NCI-H82 (cell line): ENCODE data around the gene ZFP92.

Experiments used
- DNase-seq: peaks from one replicate; lab custom pipeline; 2025; lab: John Stamatoyannopoulos, UW

Gene ZFP92

DNA sequence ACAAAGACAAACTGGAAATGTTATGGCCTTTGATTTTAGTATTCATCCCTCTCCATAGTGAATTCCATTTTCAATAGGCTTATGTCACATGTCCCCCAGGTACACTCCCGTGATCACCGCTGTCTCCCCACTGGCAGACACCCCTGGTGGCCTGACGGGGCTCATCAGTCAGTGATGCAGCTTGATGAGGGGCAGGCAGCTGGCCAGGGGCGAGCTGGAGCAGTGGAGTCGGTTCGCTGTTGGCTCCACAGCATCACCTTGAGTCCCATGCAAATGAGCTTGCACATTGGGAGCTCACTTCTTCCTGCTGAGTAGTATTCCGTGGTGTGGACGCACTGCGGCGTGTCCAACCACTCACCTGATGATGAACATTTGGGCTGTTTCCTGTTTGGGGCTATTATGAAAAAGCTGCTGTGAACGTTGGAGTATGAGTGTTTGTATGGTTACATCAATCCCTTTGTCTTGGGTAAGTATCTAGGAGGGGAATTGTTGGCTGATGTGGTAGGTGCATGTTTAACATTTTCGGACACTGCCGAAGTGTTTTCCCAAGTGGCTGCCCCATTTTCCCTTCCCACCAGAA lies 29.4 kb downstream of the ZFP92 start:
- DNase-seq, result no peak

DNA sequence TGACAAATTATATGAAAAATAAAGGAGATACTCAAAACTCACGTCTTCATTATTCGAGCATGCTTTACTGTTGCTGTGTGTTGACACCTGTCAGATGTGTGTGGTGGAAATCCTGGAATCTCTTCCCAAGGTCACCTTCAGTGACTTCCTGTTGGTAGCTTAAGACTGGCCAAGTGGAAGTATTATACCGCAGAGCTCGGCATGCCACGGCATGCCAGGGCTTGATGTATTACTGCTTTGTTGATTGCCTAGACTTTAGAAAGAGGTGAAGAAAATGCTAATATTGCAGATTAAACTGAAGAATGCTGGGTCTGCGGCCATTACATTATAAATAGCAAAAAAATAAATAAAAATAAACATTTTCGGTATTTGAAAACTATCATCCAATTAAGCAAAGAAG lies 30.0 kb downstream of the ZFP92 start:
- DNase-seq, result no peak

DNA sequence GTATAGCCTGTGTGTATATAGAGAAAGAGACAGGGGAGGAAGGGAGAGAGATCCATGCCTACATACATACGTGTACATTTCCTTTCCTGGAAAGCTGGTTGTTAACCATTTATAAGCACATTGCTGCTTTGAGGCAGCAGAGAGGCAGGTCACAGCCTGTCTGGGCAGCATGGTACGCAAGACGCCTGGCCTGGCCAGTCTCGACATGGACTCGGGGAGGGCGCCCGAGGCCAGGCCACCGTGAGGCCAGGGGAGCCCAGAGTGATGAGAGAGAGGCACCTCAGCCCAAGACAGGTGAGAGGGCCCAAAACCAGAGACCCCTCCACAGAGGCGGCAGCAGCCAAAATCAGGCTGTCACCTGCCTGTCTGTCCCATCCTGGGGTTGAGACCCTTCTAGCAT lies 30.7 kb downstream of the ZFP92 start:
- no peak for DNase-seq

DNA sequence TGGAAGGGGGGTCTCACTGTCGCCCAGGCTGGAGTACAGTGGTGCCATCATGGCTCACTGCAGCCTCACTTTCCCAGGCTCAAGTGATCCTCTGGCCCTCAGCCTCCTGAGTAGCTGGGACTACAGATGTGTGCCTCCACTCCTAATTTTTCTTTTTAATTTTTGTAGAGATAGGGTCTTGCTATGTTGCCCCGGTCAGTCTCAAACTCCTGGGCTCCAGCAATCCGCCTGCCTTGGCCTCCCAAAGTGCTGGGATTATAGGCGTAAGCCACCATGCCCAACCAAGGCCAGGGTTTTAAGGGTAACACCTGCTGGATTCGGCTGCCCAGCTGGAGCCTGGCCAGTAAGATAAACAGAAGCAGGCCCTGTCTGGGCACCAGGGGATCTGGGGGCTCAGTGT lies 31.2 kb downstream of the ZFP92 start:
- DNase-seq, result no peak

DNA sequence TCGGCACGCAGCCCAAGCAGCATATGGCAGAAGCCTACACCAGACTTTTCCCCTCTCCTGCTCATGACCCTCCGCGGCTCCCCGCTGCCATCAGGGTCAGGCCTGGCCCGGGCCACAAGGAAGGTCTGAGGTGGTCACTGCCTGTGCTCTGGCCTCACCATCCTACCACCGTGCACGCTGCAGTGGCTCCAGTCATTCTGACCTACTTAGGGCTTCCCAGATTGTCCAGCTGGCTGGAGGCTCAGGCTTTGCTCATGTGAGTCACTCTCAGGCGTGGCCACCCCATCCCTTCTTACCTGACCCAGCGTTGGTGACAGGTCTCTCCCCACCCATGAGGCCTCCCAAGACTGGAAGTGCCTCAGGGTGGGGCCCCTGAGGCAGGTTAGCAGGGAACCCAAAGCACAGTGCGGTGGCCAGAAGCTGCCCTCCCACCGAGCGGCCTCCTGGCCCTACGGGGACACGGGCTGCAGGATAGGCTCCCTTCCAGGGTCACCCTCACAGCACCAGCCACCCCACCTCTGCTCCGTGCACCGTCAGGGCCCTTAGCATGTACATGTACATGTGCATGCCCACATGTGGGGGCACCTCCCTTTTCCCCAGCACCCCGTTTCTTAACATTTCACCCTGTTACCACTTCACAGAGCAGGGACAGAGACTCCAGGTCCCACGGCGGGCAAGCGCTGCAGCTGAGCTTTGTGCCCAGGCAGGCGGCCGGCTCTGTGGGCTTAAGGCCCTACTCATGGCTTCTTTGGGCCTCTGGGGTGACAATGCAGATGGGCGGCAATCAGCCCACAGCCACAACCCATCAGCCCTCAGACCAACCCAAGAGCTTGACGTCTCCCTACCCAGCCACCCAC lies 32.4 kb downstream of the ZFP92 start:
- DNase-seq, result no peak

DNA sequence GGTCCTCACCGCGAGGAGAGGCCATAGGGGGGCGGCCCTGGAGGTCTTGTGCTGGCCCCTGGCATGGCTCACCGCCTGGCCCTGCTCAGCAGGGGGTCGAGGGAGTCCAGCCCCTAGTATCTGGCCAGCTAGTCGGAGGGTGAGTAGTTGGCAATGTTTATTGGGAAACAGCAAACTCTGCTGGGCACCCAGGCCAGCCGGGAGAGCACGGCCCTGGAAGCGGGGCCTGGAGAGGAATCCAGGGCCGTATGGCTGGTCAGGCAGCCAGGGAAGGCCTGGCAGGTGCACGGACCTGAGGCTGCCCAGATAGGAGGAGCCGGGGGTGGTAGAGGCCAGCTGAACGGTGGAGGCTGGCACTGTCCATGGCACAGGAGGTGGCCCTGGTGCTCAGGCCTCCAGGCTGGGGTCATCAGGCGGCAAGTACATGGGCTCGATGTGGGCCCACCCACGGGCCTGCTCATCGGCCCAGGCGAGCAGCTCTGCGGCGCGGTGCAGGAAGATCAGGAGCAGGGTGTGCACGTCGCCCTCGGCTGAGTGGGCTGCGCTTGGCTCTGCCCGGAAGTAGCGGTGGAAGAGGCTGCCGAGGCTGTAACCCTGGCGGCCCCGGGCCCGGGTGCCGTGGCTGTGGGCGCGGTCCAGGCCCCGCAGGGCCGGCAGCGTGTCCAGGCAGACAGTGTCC lies 33.2 kb downstream of the ZFP92 start:
- DNase-seq, result no peak

DNA sequence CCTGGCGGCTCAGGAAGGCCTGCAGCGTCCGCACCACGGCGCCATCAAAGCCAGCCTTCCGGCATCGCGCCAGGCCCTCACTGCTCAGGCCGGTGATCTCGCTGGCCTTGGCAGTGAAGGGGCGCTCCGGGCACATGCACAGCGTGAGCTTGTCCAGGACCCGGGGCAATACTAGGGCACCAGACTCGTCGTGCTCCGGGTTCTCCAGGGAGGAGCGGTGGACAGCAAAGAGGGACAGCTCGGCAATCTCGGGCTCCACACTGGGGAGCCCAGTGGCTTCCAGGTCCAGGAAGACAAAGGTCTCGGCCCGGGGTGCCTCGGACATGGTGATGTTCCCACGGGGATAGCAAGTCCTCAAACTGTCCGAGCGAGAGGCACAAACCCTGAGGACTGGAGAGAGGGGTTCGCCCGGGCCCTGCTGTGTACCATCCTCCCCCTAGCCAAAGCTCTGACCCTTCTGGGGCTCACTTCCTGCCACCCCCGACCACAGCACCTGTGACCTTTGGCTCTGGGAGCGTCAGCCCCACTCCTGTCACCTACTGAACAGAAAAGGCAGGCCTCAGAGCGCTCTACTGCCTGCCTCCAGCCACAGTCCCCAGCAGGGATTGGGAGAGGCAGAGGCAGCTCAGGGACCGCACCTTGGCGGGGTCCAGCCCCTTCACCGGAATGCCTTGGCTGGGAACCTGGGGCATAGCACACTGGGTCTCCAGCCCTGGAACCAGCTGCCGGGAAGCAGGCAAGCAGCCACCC lies 34.0 kb downstream of the ZFP92 start:
- no peak for DNase-seq

DNA sequence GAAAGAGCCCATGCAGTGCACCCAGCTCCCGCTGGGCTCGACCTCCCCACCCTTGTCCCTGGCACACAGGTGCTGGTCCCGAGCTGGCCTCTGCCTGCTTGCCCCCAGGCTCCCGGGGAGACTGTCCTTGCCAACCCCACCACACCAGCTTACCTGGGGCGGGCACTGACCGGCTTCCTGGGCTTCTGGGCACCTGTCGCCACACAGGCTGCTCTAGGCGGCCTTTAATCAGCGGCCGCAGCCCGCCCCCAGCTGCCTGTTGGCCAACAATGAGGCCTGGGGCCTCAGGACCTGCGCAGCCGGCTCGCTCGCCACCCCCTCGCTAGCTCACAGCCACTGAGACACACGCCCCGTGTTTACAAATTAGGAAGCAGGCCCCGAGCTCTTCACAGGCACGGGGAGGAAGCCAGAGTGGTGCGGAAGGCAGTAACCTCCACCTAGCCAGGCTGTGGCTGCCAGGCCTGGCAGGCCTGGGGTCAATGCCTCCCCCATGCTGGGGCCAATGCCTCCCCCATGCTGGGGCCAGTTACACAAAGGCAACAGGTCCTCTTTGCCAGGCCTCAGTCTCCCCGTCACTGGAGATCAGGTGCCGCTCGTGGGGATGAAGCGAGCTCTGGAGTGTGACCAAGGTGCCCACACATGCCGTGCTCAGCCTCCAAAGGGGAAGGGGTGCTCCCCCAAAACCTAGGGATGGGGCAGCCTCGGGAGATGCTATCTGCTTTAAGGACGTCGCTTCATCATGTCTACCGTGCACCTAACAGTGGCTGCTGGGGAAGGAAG lies 34.8 kb downstream of the ZFP92 start, which contains the start of gene TREX2:
Gene TREX2 (minus strand): TSS at position 201 of the 780 bp plus-strand sequence. CDS start 626 bp downstream, outside the sequence.
- DNase-seq, result no peak

DNA sequence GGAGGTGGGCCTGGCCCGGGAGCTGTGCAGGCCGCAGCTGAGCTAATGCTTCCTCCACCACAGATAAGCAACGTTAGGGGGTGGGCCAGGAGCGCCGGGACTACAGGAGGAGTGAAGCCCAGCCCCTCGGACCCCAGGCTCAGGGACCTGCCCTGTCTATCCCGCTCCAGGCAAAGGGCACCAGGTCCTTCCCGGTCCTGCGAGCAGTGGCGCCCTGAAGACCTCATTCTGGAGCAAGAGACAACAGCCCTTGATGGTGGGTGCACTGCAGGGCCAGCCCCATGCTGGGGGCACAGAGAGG lies 35.3 kb downstream of the ZFP92 start:
- DNase-seq, result no peak

DNA sequence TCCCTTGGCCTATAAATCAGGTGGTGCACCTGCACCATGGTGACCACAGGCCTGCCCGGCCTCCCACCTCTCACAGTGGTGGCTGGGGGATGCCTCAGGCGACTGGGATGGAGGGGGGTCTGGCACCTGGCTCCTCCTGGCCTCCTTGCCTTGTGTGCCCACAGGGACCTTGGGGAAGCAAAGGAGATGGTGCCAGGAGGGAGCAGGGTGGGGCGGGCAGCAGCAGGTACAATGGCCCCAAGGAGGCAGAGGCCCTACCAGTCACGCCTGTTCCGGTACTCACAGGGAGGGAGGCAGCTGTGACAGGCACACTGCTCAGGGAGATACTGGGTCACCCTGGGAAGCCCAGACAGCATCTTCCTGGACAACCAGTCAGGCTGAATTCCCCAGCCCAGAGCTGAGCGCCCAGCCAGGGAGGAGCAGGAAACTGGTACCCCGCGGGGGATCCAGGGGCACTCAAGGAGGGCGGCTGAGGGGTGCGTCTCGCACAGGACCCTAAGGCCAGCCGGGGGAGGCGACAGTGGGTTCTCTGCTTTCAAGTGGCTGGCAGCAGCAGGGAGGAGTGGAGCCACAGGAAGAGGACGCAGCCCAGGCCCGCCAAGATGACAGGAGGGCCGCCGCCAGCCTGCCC lies 35.8 kb downstream of the ZFP92 start:
- DNase-seq, result no peak

DNA sequence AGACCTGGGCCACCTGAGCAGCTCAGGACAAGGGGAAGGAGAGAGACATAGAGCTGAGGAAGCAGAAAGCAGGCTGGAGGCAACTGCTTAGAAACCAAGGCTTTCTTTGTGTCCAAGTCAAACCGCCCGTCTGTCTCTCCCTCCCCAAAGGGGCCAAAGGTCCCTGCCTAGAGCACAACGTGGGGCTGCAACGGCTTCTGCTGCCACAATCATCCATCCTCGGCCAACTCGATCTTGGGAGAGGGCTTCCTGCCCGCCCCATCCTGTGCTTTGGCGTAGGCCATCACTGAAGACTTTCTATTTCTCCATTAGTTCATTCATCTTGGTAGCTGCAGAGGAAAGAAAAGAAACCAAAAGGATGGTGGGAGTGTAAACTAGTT lies 36.3 kb downstream of the ZFP92 start:
- DNase-seq, result no peak

DNA sequence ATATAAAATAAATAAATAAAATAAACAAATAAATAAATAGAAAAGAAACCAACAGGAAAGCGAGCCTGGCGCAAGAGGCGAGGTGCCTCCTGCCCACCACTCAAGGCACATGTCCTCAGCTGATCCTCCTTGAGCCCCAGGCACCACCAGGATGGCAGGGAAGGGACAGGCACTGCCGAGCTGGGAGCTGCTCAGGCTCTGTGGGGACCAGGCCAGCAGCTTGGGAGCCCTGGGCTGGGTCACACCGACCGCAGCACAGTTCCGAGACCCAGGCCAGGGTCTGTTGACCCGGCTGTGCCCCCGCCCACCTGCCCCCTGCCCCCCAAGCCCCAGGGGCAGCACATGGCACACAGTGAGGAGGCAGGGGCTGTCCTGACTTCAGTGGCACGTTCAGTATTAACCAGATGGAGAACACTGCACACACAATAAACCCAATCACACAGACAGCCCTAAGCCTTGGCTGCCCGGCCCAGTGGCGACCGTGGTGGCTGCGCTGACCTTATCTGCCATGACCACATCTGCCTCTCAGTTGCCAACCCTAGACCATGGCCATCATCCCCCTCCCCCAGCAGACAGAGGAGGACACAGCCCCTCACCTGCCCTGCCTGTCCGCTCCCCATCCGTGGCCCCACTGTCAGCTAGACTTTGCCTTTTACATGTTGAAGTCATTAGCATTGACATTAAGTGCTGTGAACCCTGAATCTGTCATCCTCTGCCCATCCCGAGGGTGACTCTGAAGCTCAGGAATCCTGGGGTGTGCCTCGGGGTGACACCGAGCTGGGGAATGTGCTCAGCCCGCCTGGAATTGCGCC lies 37.5 kb downstream of the ZFP92 start:
- no peak for DNase-seq

DNA sequence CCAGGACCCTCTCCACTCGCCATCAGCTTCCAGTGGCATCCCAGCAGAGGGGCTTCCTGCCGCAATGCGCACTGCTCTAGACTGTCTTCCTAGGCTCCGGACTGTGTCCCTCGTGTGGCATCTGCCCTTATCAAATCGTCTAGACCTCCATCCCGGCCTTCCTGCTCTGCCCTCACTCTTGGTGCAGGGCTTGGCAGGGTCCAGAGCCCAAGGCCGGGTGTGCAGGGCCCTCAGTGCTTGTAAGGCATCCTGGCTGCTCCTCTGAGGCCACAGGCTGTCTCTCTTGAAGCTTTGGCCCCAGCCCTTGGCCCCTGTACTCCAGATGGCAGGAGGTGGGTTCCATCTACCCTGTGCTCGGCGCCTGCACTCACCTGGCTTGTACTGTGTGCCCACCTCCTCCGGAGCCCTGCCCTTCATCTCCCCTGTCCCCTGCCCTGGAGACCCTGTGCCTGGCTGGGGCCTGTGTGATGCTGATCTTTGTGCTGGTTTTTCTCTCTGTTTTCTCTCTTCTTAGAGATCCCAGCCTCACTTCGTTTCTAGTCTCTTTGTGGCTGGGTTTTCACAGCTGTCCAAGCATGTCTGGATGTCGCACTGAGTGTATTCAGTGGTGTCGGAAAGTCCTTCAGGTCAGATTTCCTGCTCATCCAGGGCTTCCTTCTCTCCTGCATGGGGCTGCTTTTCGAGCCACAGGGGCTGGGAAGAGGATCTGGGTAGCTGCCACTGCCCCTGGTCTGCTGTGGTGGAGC lies 38.3 kb downstream of the ZFP92 start:
- no peak for DNase-seq

DNA sequence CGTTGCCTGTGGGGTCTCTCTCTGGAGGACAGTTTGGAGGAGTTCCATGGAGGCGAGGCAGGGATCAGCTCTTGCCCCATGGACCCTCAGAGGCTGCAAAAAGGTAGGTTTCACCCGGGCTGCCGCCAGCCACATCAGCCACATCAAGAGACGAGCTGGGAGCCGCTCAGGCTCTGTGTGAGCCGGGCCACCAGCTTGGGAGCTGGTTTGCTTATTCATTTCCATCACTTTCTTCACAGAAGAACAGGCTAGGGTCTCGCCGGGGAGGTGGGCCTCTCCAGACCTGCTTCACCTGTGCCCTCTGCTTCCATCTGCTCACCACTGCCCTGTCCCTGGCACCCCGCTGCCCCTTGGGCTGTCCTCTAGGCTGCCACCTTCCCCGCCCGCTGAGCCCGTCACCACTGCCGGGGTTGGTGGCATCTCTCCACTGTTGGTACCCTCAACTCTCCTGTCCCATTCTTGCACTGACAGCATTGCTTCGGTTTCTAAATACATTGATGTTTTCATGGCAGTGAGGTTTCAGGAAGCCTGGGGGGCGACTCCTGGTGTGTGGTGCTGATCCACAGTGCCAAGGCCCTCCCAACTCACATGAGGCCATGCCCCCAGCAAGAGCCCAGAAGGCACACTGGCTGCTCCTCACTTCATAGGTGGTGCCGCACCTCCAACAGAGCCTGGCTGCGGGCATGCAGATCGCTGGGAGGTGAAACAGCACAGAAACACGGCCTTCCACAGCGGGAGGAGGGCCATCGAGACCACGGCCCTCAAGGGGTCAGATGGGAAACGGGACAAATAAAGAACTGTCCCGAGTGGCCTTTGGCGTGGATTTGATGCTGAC lies 39.1 kb downstream of the ZFP92 start:
- no peak for DNase-seq

DNA sequence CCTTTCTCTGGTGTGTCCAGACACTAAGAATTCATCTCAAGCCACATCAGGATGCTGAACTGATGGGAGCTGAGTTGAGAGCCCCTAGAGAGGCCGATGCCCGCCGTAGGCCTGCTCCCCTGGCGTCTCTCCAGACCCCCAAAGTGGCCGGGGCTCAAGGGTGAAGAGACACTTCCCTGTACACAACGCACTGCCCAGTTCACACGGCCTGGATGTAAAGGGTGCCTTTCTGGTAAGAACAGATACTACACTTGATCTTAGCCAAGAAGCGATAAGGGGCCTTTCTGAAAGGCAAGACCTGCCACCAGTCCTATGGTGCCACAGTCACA lies 39.6 kb downstream of the ZFP92 start:
- DNase-seq, result no peak

DNA sequence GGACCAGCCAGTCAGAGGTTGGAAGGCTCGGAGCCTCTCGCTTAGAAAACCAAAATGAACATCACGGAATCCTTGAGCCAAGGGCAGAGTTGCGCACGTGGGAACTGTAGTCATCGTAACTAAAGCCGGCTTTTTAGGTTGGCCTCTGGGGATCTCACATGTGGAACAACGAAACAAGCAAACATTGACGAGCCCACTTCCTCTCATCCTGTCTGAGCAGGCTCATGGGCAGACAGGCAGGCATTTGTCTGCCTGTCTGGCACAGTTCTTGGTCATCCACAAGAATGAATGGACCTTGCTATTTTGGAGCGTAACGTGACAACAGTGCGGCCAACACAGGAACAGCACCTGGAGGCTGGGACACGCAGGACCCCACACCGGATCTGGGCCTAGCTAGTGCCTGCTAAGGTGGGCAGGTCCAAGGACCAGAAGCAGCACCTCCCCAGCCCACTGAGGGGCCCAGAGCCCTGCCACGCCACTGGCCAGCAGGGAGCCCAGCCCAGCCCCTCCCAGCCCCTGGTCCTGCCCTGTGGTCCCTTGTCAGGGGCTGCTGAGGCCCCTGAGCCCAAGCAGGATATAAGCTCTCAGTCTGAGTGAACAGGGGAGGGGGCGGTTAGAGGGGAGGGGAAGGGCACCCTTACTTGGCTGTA lies 43.8 kb downstream of the ZFP92 start:
- DNase-seq, result no peak

DNA sequence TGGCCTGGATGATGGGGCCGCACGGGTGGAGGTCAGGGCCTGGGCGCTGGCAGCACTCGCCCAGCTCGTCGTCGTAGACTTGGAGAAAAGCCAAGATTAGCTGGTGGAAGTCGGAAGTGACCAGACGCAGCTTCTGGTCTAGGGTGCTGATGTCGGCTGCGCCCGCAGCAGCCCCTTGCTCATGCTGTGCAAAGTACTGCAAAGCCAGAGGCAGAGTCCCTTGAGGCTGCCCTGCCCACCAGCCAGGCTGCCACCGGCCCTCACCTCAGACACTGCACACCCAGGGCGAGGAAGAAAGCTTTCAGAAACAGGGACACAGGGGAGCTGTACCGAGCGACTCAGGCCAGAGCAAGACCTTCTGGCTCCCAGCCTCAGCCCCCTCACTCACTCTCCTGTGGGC lies 44.3 kb downstream of the ZFP92 start:
- no peak for DNase-seq

DNA sequence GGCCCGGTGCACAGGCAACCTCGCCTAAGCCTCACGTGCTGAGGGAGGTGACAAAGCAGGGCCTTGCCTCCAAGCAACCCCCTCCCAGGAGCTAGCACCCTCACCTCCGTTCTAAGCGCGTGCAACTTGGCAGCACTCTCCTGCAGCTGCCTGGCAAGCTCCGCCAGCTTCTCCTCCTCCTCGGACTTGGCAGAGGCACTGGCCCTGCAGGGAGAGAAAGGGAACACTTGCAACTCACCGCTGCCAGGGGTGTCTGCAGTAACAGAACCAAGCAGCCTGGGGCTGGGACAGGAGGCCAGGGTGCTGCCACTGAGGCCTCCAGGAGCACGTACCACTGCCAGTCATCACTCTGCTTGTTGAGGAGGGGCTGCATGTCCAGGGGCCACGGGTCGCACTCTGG lies 44.9 kb downstream of the ZFP92 start:
- no peak for DNase-seq

DNA sequence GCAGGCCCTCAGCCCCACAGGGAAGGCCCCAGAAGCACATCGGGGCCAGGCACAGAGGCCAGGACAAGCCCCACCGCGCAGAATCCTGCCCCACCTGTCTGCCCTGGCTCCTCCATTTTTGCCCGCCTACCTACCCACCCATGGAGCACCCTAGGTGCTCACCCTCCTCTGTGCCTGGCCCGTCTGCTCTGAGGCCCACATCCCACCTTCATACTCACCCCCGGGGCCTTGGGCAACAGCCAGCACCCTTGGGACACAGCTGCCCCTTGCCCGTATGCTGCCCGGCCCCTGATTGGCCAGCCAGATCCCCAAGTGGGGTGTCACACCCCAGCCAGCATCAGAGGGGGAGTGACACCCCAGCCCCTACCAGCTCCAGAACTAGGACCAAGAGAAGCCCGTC lies 45.4 kb downstream of the ZFP92 start:
- no peak for DNase-seq
